ENCODE data around the gene MRPL32.

GRCh38 chr7:42945821-42946626 is 13.8 kb downstream of the MRPL32 start:
- TF ChIP-seq SIN3A (IDR thresholded peaks at IDR 0.05; ENCODE audit: borderline replicate concordance, insufficient read depth, low read length) (no peak), POLR2AphosphoS5 (IDR thresholded peaks at IDR 0.05; ENCODE audit: low read depth, low read length) (no peak), TAF1 (IDR thresholded peaks at IDR 0.05; ENCODE audit: borderline replicate concordance, insufficient read depth, low read length) (no peak), REST (IDR thresholded peaks at IDR 0.05; ENCODE audit: insufficient read depth in 1 of 2, low read depth in 2 of 2, low read length in 2 of 2) (no peak), FOXP2 (optimal IDR thresholded peaks at IDR 0.05; ENCODE audit: borderline replicate concordance, extremely low read depth, extremely low read length, insufficient read depth) (no peak)
